H1 (cell line): ENCODE results near the gene ANKRD11.

Experiments used
- CTCF ChIP-seq, 3 experiments: IDR thresholded peaks; 1 replicate in 2 of 3; 2 replicates in 1 of 3; pipeline versions ENCODE4 v1.5.1 to v1.6.1; 2011; ENCODE audit warnings: low read length in 3 of 3, mild to moderate bottlenecking in 3 of 3, inconsistent platforms in 2 of 3, low read depth in 1 of 3, moderate library complexity in 1 of 3; ENCODE audit not compliant: insufficient read depth in 1 of 3; ENCODE audit errors: control extremely low read depth in 1 of 3
- EZH2 ChIP-seq: fragments of 200-600 bp; sonication (generic); IDR thresholded peaks from 2 replicates; pipeline ENCODE4 v1.7.1; 2012; ENCODE audit warnings: low read depth, mild to moderate bottlenecking, moderate library complexity, low read length, inconsistent platforms; ENCODE audit not compliant: severe bottlenecking
- HDAC2 ChIP-seq, 2 experiments: fragments of 300-600 bp in 1 of 2; sonication (generic) in 1 of 2; IDR thresholded peaks; 2 replicates each; pipeline ENCODE4 v1.6.1; 2011 to 2012; ENCODE audit warnings: low read depth in 2 of 2, low read length in 2 of 2, mild to moderate bottlenecking in 2 of 2, moderate library complexity in 2 of 2, borderline replicate concordance in 1 of 2, inconsistent platforms in 1 of 2
- JUND ChIP-seq: IDR thresholded peaks from 2 replicates; pipeline ENCODE4 v1.6.1; 2011; ENCODE audit warnings: mild to moderate bottlenecking, improper control_type of control experiment, low read length
- KDM1A ChIP-seq: fragments of 200-600, 300-600 bp; sonication (generic); IDR thresholded peaks from 2 replicates; pipeline ENCODE4 v1.7.1; 2016; ENCODE audit warnings: mild to moderate bottlenecking, low read length, borderline replicate concordance
- POLR2A ChIP-seq, 2 experiments: IDR thresholded peaks; 1 replicate in 1 of 2; 2 replicates in 1 of 2; pipeline ENCODE4 v1.6.1; 2011; ENCODE audit warnings: low read depth in 2 of 2, low read length in 2 of 2, mild to moderate bottlenecking in 2 of 2; ENCODE audit errors: control extremely low read depth in 1 of 2
- POLR2AphosphoS5 ChIP-seq: IDR thresholded peaks from 2 replicates; pipeline ENCODE4 v1.6.1; 2011; ENCODE audit warnings: low read depth, low read length
- RXRA ChIP-seq: IDR thresholded peaks from 2 replicates; pipeline ENCODE4 v1.6.1; 2011; ENCODE audit warnings: low read depth, mild to moderate bottlenecking, low read length, moderate library complexity; ENCODE audit not compliant: insufficient read depth
- SIRT6 ChIP-seq: IDR thresholded peaks from one replicate; pipeline ENCODE4 v1.7.1; 2012; ENCODE audit warnings: low read length, inconsistent platforms
- SP1 ChIP-seq: IDR thresholded peaks from 2 replicates; pipeline ENCODE4 v1.6.1; 2011; ENCODE audit warnings: low read depth, low read length
- USF2 ChIP-seq: IDR thresholded peaks from 2 replicates; pipeline ENCODE4 v1.6.1; 2011; ENCODE audit warnings: low read length, improper control_type of control experiment

GRCh38 chr16:89312598-89313299, 177.6 kb downstream of the ANKRD11 start:
- TF ChIP-seq CTCF (IDR thresholded peaks at IDR 0.05; ENCODE audit: control extremely low read depth in 1 of 3, insufficient read depth in 1 of 3, low read depth in 1 of 3, low read length in 3 of 3) = no peak
- no peak for TF ChIP-seq JUND
- no peak for TF ChIP-seq POLR2A (IDR thresholded peaks at IDR 0.05; ENCODE audit: control extremely low read depth in 1 of 2, low read depth in 2 of 2, low read length in 2 of 2)
- no peak for TF ChIP-seq POLR2AphosphoS5
- TF ChIP-seq RXRA = no peak
- no peak for TF ChIP-seq USF2
- TF ChIP-seq HDAC2 (IDR thresholded peaks at IDR 0.05; ENCODE audit: borderline replicate concordance in 1 of 2, low read depth in 2 of 2, low read length in 2 of 2) = no peak
- no peak for TF ChIP-seq SIRT6
- no peak for TF ChIP-seq EZH2
- TF ChIP-seq SP1 = no peak
- no peak for TF ChIP-seq KDM1A
